Glomerular visceral epithelial cell (primary cell): ENCODE results near the gene PPP2R3B.
"Not testable (repeated sequence)": the region's sequence is repeated elsewhere in the genome, so short reads cannot be mapped to it uniquely, and the experiment has no call there.

Source experiments
- DNase-seq: peaks from one replicate; pipeline ENCODE4 v3.0.0-alpha.2; 2016; ENCODE audit errors: extremely low spot score

Gene PPP2R3B

DNA sequence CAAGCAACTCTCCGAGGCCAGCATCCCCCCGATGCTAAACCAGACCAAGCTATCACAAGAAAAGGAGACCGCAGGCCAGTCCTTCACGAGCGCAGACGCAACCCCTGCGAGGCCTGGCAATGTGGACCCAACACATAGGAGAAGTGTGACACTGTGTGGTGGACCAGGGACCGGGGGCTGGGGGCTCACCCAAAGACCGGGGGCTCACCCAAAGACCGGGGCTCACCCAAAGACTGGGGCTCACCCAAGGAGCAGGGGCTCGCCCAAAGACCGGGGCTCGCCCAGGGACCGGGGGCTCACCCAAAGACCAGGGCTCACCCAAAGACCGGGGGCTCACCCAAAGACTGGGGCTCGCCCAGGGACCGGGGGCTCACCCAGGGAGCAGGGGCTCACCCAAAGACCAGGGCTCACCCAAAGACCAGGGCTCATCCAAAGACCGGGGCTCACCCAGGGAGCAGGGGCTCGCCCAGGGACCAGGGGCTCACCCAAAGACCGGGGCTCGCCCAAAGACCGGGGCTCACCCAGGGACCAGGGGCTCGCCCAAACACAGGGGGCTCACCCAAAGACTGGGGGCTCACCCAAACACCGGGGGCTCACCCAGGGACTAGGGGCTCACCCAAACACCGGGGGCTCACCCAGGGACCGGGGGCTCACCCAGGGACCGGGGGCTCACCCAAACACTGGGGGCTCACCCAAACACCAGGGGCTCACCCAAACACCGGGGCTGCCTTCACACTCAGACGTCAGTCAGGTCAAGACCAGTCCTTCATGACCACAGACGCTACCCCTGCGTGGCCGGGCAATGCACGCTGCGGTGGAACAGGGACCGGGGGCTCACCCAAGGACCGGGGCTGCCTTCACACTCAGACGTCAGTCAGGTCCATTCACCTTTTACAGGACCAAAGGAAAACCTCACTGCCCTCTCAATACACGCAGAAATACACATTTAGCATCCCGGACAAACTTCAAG, 32.9 kb downstream of the PPP2R3B start:
- DNase-seq: no peak

DNA sequence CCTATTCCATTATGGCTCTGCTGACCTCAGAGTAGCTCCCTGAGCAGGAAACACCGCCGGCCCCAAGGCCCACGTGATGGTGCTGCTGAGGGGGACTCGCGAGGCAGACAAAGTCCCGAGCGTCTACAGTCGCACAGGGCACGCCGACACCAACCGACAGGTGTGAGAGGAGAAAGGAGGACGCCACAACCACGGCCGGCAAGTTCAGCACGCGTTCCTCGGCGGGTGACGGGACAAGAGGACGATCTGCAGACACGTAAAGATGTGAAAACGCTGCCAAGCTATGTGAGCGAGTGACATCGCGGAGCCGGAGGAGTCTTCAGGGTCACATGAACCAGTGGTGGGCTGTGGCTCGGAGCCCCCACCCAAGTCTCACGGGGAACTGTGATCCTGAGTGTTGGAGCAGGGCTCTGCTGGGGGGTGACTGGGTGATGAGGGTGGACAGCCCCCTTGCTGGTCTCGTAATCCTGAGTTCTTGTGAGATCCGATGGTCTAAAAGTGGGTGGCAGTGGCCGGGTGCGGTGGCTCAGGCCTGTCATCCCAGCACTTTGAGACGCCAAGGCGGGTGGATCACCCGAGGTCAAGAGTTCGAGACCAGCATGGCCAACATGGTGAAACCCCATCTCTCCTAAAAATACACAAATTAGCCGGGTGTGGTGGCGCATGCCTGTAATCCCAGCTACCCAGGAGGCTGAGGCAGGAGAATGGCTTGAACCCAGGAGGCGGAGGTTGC, 34.0 kb downstream of the PPP2R3B start:
- DNase-seq: no peak

DNA sequence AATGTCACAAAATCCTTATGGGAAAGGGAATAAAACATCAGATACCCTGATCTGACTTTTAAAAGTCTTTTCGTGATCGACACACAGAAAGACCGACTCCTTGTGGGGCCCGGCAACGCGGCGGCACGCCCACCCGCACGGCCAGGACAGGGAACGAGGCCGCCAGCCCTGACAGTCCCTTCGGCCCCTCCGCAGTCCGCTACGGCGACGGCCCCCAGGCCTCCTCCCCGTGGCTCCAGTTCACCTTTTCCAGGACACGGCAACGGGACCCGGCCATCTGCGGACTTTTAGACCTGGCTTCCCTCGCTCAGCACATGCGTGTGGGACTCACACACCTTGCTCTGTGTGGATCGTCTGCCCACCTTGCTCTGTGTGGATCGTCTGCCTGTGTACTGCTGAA, 34.5 kb downstream of the PPP2R3B start:
- no peak for DNase-seq

DNA sequence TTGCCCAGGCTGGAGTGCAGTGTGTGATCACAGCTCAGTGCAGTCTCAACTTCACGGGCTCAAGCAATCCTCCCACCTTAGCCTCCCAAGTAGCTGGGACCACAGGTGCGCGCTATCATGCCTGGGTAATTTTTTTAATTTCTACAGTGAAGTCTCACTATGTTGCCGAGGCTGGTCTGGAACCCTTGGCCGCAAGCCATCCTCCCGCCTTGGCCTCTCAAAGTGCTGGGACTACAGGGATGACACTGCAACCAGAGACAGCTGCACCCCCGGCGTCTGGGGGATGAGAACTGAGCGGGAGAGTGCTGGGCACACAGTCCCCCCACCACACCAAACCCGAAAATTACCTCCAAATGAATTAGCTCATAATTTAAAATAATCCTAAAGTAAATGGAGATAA, 35.0 kb downstream of the PPP2R3B start:
- DNase-seq: no peak

DNA sequence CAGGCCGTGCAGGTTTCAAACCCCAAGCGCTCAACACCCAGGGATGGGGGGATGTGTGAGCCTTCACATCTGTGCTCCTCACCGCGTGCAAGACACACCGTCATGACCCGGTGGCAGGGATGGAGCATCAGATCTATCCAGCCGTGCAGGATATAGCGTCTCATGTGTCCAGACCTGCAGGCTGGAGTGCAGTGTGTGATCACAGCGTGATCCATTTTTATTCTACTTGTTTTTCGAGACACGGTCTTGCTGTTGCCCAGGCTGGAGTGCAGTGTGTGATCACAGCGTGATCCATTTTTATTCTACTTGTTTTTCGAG, 35.4 kb downstream of the PPP2R3B start:
- not testable (repeated sequence) for DNase-seq

DNA sequence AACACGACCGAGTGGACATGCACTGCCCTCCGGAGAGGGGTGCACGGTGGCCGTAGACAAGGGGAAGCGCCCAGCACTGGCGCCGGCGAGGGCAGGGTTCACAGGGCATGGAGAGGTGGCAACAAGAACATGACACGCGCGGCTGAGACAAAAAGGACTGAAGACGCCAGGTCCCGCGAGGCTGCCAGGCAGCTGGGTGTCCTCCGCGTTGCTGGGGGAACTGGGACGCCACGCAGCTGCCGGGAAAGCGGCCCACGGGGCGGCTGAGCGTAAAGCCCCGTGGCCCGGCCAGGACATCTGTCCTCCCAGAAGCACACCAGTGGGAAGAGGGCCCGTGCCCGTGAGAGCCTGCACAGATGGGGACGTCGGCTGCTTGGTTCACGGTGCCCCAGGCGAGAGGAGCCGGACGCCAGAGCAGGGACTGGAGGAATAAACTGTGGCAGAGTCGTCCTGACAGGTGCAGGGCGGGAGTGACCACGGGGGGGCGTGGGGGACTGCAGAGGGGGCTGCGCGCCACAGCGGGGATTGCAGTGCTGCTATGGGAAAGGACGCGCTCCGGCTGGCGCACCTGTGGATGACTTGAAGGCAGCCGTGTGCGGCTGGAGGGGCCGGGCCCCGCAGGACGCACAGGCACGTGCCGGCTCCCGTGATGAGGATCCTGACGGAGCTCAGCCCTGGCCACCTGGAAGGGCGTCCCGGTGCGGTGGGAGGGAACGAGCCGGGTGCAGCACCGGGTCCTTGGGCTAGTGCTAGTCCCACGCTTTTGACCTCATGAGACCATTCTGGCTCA, 36.0 kb downstream of the PPP2R3B start:
- DNase-seq: no peak

DNA sequence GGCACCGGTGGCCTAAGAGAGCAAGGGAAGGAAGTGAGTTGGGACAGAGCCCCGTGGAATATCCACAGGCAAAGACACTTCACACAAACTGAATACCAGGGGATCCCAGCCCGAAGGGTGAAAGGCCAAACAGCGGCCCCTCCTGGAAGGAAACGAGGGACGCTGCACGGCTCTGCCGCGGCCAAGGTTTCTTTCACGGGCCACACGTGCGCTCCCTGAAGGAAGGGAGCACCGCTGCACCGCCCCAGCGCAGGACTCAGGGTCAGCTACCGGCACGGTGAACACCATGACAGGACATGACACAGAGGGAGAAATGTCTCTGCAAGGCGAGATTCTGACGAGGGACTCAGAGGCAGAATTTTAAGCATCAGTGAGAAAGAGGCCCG, 36.6 kb downstream of the PPP2R3B start:
- no peak for DNase-seq

DNA sequence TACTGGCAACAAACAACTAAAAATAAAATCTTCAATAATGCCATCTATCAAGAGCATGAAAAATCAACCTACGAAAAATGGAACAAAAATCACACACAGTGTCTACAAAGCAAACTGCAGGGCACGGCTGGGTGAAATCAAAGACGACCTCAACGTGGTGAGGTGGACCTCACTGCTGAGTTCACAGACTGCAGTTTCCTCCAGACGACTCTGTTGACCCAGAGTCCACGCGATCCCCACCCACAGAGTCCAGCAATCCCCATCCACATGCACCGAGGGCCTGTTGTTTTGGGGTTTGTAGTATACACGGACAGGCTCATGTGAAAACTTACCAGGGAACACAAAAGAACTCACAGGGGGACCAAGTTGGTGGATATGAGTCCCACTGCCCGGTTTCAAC, 37.0 kb downstream of the PPP2R3B start:
- no peak for DNase-seq

DNA sequence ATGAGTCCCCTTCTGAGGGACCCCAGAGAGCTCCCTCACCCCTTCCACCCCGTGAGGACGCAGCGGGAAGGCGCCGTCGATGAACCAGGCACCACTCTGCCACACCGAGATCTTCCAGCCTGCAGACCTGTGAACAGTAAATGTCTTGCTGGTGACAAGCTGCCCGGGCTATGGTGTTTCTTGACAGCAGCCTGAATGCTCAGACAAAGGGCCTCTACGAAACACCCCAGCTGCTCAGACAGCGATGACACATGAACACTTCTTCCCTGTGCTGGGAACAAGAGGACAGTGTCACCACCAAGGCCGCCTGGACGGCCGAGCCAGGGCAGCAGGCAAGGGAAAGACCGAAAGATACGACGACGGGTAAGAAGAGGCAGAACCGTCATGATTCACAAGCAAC, 37.5 kb downstream of the PPP2R3B start:
- no peak for DNase-seq

DNA sequence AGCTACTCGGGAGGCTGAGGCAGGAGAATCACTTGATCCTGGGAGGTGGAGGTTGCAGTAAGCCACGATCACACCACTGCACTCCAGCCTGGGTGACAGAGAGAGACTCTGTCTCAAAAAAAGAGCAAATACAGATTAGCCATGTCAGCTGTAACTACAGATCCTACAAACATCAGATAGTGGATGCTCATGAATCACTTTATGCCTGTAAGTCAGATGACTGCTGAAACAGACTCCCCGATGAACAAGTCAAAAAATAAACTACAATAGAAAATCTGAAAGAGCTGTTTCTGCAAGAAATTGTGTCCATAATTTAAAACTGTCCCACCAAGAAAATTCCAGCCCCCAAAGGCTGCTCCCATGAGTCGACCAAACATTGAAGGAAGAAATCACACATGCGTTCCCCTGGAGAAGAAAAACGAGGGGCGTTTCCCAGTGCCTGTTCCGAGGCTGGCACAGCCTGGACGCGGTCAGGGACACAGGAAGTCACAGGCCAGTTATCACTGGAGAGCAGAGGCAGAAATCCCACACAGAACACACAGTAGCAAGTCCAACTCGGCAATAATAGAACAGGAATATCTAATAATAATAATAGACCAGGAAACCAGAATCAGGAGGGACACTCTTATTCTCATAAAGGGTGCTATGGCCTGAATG, 38.1 kb downstream of the PPP2R3B start:
- no peak for DNase-seq

DNA sequence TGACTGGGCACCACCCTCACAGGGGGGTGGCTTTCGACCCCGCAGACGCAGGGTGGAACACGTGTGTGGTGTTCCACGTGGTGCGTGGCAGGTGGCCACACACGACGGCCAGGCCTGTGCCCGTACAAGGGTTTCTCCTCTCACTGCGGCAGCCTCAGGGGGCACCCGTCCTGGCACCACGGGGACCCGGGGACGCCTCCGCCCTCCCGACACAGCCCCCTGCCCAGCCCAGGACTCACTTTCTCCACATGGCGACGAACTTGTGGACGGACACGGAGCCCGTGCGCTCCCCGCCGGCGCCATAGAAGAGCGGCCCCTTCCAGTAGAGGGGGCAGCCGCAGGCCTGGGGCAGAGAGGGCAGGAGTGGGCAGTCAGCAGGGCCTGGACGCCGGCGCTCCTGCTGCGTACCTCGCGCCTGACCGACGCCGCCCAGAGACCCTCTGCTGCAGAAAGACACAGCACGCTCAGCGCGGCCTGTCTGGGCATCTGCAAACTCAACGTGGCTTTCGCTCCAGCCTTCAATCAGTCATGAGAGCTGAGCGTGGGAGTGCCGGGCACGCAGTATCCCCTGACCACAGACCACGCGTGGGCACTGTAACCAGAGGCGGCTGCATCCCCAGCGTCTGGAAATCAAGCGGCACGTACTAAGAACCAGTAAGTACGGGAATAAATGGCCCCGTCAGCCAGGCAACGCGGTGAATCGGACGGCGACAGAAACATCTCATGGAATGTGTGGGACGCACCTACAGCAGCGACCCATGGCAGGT, 39.2 kb downstream of the PPP2R3B start:
- DNase-seq: no peak

DNA sequence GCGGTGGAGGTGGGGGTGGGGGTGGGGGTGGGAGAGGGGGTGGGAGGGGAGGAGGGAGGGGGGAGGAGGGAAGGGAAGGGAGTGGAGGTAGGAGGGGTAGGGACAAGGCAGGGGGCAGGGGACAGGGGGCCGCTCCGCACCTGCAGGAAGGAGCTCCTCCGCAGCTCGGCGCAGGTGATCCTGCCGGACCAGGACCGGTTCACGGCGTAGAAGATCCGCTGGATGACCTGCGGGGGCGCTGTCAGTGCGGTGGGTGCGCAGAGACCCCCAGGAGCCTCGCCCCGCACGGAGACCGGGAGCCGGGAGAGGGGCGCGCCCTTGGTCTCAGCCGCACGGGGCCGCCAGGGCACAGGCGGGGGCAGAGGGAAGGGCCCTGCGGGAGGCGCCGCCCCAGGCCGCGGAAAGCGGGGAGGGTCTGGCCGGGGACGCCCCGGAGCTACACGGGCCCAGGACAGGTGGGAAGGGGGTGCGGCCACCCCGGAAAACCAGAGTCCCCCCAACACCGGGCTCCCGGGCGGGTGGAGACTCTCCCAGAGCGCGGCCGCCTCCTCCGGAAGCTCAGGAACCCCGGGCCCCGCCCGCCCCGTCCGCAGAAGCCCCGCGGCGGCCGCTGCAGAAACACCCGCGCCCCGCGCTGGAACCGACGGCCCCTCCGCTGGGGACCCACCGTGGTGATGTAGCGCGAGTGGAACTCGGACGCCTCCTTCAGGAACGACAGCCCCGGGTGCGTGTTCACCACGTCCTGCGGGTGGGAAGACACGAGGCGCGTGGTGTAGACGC, 40.5 kb downstream of the PPP2R3B start:
- no peak for DNase-seq

DNA sequence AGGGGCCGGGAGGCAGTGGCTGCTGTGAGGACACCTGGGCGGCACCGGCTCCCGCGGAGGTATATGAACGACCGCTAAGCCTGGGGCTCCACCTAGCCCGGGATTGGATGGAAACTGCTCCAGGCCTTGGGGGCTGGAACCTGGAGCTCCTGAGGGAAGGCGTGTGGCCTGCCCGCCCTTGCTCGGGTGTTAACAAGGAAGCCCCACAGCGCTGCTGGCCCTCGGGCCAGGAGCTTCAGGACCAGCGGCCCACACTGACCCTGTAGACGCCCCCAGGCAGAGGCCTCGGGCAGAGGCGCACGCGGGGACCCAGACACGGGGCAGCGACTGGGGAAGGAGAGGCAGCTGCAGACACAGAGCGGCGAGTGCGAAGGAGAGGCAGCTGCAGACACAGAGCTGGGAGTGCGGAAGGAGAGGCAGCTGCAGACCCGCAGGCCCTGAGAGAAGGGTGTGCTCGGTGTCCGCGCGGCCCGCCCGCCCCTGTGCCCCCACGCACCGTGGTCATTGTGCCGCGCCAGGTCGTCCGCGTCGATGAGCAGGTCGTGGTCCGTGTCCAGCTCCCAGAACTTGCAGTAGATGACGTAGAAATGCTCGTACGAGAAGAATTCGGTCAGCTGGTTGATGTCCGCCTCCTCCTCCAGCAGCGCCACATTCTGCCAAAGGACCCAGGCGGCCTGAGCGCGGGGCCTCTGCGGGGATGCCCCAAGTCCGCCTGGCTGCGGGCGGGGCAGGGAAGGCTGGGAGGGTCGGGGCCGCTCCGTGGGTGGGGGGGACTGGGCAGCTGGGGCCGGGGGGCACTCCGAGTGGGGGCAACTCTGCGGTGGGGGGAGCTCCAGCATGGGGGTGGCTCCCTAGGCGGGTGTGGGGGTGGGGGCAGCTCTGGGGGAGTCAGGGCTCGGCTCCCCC, 41.4 kb downstream of the PPP2R3B start:
- DNase-seq: no peak

DNA sequence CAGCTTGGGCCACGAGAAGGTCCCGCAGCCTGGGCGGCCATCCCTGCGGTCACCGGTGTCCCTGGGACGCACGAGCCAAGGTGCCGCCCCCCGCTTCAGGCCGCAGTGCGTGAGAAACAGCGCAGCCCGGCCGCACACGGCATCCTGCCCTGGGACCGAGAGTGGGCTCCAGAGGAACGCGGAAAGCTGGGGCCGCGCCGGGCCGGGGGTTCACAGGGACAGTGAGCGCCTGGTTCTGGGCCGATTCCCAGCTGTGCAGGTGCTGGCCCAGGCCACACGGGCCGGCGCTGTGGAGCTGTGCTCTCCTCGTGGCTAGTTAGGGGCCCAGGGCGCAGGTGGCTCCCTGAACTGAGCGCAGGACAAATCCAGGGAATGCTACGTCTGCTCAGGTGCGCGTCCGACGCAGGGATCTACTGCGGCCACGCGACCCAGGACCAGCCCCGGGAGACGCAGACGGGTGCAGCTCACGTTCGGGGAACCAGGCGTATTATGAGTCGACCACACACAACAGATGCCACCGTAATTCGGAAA, 42.3 kb downstream of the PPP2R3B start:
- DNase-seq: no peak

DNA sequence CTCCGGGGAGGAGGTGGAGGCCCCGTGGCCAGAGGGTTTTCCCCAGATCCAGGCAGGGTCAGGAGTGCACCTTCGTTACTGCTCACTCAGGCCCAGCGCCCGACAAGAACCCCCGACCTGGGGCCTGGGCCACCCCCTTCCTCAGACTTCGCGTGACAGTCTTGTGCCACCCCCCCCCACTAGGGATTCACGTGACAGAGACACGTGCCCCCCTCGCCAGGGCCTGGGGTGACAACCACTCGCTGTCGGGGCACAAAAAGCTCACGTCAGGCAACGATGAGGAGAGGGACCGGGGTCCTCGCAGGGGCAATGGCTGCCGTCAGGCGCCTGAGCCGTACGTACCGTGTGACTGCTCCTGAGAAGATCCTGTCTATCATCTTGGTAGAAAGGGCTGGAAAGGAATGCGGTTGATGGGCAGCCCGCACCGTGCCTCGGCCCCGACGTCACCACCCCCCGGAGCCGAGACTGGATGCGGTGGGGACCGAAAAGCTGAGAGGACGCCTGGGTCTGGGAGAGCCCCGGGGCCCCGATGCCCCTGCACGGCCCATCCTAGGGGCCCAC, 45.1 kb downstream of the PPP2R3B start:
- no peak for DNase-seq

DNA sequence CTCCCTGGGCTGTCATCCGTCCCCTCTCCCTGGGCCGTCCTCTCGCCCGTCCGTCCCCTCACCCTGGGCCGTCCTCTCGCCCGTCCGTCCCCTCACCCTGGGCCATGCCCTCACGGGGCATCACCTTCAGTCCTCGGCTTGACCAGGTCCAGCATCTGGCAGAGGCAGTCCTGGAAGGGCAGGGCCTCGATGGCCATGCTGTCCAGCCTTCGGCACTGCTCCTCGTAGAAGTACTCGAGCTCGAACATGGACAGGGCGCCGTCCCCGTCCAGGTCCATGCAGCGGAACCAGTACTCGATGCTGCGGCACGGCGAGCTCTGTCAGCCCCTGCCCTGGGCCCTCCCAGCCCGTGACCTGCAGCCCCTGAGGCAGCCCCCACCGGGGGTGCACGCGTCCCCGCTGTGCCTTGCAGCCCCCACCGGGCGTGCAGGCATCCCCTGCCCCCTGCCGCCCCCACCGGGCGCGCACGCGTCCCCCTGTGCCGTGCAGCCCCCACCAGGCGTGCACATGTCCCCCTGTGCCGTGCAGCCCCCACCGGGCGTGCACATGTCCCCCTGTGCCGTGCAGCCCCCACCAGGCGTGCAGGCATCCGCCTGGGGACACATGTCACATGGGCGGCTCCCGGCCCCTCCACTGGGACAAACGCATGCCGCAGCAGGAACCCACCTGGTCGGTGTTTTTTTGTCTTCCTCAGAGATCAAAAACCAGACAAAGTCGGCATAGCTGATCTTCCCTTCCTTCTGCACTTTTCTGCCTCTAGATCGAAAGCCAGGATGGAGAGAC, 45.9 kb downstream of the PPP2R3B start:
- no peak for DNase-seq

DNA sequence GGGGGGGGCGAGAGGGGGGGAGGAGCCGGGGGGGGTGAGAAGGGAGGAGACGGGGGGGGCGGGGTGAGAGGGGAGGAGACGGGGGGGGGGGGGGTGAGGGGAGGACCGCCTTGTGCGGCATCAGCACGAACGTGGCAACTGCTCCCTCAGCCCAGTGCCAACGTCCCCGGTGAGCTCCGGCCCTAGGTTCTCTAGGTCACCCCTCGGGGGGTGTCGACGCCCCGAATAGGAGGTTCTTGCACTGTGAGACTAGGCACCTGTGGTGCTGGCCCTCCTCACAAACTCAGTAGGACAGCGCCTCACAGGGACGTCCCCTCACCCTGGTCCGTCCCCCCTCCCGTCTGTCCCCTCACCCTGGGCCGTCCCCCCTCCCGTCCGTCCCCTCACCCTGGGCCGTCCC, 46.6 kb downstream of the PPP2R3B start:
- no peak for DNase-seq

DNA sequence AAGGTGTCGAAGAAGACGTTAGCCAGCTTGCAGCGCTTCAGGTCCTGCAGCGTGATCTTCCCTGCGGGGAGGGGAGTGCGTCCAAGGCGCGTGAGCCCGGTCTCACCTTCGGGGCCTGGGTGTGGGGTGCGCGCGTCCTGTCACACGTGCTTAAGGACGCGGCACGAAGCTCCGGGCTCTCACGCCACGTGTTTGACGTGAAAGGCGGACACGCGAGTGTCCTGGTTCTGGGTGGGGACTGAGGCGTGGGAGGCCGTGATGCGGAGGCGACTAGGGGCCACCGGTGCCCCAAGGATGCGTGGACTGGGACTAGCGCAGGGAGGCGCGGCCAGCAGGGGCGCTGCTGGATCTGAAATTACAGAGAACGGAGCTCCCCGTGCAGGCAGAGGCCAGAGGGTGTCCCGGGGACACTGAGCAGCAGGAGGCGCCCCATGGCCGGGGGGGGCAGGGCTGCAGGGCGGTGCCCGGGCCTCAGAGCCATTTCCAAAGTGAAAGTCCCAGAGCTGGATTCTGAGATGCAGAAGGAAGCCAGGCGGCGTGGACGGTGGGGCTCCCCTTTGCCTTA, 47.8 kb downstream of the PPP2R3B start:
- no peak for DNase-seq
